HEK293 (cell line): Measurements from ENCODE around the gene ACVR1.

Experiments used
- CTCF ChIA-PET: fragments of 350-600 bp; formaldehyde crosslinking; extraction: SDS; loops from one replicate; lab custom pipeline; 2021; ENCODE audit warnings: antibody characterized with exemption; lab: Yijun Ruan, JAX
- POLR2A ChIA-PET: fragments of 300-600 bp; formaldehyde crosslinking; extraction: SDS; loops from one replicate; lab custom pipeline; 2020; ENCODE audit warnings: antibody characterized with exemption, inconsistent platforms; lab: Yijun Ruan, JAX
- H3K27ac ChIP-seq: fragments of 200-500 bp; sonication (Bioruptor generic); 2 replicates; pipeline ENCODE4 v1.5.1; 2014; ENCODE audit warnings: low read depth, low read length, control low read depth, inconsistent platforms; ENCODE audit errors: extremely low read depth
- H3K36me3 ChIP-seq, 2 experiments: fragments of 200-500 bp in 1 of 2; sonication (Bioruptor generic) in 1 of 2; 1 replicate in 1 of 2; 2 replicates in 1 of 2; pipeline ENCODE4 v1.5.1; 2014 to 2017; ENCODE audit warnings: inconsistent platforms in 2 of 2, low read length in 2 of 2; ENCODE audit not compliant: control insufficient read depth in 2 of 2, insufficient read depth in 1 of 2
- H3K4me1 ChIP-seq: fragments of 200-500 bp; sonication (Bioruptor generic); 2 replicates; pipeline ENCODE4 v1.5.1; 2014; ENCODE audit warnings: mild to moderate bottlenecking, low read length, inconsistent platforms; ENCODE audit not compliant: control insufficient read depth, insufficient read depth
- H3K4me3 ChIP-seq: 2 replicates; pipeline ENCODE4 v1.5.1; 2011; ENCODE audit warnings: low read depth, mild to moderate bottlenecking, control low read depth, low read length, moderate library complexity
- H3K9me3 ChIP-seq: fragments of 200-500 bp; sonication (Bioruptor generic); 2 replicates; pipeline ENCODE4 v1.5.1; 2014; ENCODE audit warnings: low read depth, low read length, inconsistent platforms; ENCODE audit not compliant: control insufficient read depth, insufficient read depth
- REST ChIP-seq: fragments of 450-650 bp; formaldehyde crosslinking; IDR thresholded peaks from 2 replicates; pipeline ENCODE4 v1.5.1; 2016; ENCODE audit warnings: missing biosample characterization, missing genetic modification characterization
- ZNF341 ChIP-seq: fragments of 450-650 bp; formaldehyde crosslinking; IDR thresholded peaks from 2 replicates; pipeline ENCODE4; 2016; ENCODE audit warnings: low read depth, missing biosample characterization, missing genetic modification characterization
- ZNF549 ChIP-seq: fragments of 450-650 bp; IDR thresholded peaks from 2 replicates; pipeline ENCODE4 v1.5.1; 2018; ENCODE audit warnings: missing biosample characterization, missing genetic modification characterization, mild to moderate bottlenecking, inconsistent platforms, moderate library complexity

ACVR1 gene

DNA sequence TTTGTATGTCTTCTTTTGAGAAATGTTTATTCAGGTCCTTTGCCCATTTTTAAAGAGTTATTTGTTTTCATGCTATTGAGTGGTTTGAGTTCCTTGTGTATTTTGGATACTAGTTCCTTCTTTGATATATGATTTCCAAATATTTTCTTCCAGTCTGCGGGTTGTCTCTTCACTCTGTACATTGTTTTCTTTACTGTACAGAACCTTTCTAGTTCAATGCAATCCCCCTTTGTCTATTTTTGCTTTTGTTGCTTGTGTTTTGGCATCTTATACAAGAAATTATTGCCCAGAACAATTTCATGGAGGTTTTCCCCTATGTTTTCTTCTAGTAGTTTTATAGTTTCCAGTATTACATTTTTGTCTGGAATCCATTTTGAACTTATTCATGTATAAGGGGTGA is 185.0 kb downstream of the ACVR1 start:
- CTCF ChIA-PET: no interaction called here
- TF ChIP-seq ZNF549 (tag by site-specific recombination): no peak
- TF ChIP-seq REST (tag by site-specific recombination): no peak
- no peak for TF ChIP-seq ZNF341 (tag by site-specific recombination)
- TF ChIP-seq, all 188 proteins: peak for 0
- Histone ChIP-seq H3K4me1 (no peaks in the 10 kb centered on the region), H3K9me3 (no peaks in the 10 kb centered on the region), H3K27ac (no peak overlapping the region), H3K4me3 (no peak overlapping the region), H3K36me3 (no peaks in the 10 kb centered on the region)
- POLR2A ChIA-PET: no interaction called here
